Effector CD4-positive, alpha-beta T cell (primary cell): ENCODE measurements around the gene PPIB.

Source experiments
- DNase-seq: peaks from one replicate; pipeline ENCODE4 v3.0.0-alpha.2; 2020

Gene PPIB

DNA sequence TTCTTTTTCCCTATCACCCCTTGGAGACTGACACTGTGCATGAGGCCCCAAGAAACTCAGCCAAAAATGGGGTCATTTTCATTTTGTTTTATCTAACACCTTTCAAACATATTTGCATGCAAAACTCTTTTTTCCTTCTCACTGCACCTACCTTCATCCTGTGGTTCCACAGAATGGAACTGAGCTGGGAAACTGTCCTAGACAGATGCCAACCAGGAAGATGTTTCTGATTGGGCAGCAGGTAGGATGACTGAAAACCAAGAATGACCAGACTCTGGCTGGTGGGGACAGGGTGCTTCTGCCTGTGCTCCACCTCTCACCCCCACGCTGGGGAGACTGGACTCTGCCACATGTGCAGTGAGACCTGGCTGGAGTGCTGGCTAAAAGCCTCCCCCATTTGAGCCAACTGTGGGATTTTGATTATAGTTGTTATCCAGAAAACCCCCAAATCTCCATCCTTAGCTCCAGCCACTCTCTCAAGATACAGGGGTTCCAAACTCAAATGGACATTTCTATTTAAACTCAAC is 5.2 kb downstream of the PPIB start:
- DNase-seq: no peak

DNA sequence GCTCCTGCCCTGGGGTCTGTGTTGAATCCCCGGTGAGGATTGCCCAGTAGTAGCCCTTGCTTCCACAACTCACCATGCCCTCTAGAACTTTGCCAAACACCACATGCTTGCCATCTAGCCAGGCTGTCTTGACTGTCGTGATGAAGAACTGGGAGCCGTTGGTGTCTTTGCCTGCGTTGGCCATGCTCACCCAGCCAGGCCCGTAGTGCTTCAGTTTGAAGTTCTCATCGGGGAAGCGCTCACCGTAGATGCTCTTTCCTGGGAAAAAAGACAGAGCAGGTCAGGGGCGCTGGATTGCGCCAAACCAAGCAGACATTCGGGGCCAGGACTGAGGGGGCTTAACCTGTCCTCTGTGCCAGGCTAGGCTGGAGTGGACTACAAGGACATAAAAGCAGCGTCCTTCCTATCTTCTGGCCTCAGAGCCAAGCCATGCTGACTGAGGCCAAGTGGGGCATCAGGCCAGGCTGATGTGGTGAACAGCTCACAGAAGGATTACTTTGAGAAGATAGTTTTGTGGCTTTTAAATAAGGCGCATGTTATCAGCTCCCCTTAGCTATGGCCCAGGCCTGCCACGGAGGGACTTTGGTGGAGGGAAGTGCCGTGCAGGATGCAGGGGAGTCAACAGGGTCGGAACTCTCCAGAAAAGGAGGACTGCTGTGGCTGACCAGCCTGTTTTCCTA is 6.0 kb downstream of the PPIB start:
- DNase-seq: no peak

DNA sequence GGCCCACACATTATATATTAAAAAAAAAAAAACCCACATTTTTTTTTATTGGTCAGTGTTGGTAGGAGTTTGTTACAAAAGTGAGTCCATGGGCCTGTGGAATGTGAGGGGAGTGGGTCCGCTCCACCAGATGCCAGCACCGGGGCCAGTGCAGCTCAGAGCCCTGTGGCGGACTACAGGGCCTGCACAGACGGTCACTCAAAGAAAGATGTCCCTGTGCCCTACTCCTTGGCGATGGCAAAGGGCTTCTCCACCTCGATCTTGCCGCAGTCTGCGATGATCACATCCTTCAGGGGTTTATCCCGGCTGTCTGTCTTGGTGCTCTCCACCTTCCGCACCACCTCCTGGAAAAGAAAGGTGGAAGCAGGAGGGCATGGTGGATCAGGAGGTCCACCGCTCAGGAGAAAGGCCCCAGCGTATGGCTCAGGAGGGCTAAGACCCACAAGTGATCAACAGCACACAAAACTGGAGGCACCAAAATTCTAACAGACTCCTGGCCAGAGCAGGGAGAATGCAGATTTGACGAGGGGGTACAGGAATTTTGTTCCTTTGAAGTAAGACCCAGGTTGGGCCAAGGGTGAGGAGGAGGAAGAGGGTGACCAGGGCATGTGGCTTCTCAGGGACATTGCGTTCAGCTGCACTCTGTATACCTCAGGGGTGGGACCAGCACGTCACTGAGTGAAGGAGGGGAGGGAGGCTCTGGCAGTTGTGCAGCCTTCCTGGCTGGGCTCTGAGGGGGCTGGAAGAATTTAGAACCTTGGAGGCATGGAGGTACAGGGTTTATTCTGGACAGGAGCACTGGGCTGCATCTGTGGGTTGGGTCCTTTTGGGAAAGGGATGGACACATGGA is 6.8 kb downstream of the PPIB start:
- DNase-seq: no peak

DNA sequence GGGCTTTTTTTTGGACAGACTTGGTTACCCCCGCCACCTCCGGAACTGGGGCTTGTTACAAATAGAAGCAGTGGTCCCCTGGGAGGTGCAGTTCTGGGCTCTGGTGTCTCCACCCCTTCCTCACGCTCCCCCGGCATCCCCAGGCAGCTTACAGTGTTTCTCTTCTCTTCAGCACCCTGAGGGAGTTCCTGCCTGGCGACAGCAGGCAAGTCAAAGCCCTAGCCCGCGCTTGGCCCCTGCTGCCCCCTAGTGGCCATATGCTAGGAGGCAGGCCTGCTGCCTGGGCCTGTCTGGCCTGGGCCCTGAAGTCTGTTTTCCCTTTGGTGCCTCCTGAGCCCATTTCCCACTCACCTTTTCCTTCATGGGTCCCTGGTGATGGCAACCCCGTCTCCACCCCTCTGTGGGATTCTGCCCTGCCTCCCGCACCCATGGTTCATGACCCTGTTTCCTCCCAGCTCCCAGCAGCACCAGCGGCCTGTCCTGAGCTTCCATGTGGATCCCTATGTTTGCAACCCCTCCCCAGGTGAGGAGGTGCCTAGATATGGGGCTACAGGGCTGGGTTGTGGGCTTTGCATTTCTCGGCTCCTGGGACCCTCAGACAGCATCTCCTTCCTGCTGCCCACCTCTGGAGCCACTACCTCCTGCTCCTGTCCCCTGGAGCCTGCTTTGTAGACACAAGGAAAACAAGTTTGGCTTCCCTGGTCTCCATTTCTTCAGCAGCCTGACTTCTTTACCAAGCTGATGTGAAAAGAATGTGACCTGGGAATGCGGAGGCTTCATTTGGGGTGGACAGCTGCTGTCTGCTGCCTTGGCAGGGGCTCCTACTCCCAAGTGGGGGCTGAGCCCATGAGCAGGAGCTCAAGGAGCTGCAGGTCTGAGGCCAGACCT is 9.1 kb downstream of the PPIB start:
- DNase-seq: peak; percentile 89

DNA sequence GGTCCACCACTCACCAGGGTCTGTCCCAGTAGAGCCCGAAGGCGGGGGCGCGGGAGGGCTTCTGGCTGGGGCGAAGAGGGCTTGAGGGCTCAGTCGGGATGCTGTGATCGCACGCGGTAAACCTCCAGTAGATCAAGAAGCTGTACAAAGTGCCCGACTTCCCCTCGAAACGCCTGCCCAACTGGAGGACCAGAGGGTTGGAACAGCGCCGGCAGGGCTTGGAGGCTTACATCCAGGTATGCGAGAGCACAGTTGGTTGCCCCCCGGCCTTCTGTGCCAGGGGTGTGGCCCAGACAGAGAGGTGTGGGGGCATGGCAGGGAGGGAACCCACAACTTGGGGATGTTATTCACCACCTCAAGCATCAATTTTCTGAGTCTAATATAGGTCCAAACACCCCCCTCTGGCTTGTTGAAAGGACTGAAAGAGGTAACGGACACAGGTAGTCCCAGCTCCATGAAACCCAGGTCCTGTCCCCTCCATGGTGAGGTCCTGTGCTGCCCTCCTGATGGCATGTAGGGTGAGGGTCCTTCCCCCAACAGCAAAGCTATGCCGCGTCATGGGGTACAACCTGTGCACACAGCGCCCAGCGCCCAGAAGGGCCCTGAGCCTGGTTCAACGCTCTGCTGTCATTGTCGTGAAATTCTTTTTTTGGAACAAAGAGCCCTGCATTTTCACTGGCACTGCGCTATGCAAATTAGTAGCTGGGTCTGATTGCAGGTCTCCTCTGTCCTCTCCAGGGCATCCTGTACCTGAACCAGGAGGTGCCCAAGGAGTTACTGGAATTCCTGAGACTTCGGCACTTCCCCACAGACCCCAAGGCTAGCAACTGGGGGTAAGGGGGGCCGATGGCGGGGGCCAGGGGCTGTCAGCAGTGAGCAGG is 10.1 kb downstream of the PPIB start:
- DNase-seq: no peak

DNA sequence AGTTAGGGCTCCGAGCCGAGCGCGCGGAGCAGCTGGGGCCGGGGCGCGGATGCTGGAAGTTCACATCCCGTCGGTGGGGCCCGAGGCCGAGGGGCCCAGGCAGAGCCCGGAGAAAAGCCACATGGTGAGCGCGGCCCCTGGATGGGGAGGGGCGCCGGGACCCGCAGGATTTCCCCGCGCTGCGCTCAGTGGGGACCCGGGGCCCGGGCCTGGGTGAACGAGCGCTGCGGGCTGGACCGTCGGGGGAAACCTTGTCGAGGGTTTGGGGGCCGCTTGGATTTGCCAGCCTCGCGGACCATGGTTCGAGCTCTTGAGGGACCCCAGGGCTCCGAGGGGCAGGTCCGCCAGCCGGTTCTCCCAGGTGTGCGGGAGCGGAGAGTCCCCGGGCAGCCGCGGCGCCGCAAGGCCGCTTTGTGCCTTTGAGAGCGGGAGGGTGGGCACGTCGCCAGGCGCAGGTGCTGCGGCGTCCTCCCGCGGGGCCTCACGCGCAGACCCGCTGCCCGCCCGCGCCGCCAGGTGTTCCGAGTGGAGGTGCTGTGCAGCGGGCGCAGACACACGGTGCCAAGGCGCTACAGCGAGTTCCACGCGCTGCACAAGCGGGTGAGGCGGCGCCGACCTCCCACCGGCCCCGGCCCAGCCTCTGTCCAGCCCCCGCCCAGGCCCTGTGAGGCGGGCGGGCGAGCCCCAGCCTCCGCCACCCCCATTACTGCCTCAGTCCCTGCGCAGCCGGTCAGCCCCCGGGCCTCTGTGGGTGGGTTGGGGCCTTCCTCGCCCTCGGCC is 10.9 kb downstream of the PPIB start, which contains the start of gene SNX22:
SNX22 (plus strand) TSS at position 5 of the 780 bp plus-strand sequence; CDS start at position 50, 45 bp downstream.
- DNase-seq: no peak

DNA sequence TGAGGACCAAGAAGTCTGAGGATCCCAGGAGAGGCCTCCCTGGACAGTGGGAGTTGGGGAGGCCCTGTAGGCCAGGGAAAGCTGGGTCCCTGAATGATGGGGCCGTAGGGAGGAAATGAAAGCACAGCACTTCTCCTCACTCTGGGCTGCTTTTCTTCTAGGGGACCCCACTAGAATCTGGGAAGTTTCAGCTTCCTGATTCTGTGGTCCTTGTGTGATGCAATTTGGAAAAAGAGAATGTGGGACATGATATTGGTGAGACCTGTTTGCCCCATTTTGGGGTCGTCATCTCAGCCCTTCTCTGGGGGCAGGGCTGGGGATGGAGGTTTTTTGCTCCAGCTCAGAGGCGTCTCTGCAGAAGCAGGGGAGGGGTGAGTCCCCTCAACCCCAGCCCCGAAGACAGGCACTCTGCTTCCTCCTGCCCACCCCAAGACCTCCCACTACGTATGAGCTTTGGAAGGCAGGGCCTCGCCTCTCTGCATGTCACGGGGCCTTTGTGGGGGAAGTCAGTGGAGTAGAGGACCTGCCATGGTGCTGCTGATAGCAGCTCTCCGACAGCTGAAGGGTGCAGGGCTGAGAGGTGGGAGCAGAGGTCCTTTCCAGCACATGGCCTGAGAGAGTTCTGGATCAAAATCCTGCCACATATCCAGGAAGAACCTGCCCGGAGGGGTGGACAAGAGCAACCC is 12.8 kb downstream of the PPIB start:
- DNase-seq: no peak

DNA sequence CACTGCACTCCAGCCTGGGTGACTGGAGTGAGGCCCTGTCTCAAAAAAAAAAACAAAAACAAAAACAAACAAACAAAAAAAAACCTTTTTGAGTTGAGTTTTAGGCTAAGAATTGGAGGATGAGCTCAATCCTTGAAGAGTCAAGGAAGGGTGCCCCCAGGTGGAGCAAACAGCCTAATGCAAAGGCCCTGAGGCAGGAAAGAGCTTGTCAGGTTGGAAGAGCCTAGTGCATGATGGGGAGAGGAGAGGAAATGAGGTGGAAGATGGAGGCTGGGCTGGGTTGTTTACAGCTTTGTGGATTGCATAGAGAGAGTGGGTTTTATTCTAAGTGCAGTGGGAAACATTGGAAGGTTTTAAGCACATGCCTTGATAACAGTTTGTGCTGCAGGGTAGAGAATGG is 13.4 kb downstream of the PPIB start:
- no peak for DNase-seq

DNA sequence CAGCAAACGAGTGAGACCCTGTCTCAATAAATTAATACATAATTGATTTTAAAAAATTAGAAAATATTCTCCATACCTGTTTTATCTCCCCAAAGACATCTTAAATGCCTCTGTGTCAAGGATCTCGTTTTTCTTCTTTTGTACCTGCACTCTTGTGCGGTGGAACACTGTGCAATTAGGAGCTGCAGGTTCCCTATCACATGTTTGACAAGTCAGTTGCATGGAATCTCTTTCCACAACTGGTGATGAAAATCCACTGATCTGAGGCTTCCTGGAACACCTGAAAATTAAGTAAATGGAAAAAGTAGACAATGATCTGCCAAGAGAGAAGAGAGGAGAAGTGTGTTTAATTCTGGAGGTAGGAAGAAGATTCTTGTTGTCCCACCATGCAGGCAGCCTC is 14.2 kb downstream of the PPIB start:
- no peak for DNase-seq

DNA sequence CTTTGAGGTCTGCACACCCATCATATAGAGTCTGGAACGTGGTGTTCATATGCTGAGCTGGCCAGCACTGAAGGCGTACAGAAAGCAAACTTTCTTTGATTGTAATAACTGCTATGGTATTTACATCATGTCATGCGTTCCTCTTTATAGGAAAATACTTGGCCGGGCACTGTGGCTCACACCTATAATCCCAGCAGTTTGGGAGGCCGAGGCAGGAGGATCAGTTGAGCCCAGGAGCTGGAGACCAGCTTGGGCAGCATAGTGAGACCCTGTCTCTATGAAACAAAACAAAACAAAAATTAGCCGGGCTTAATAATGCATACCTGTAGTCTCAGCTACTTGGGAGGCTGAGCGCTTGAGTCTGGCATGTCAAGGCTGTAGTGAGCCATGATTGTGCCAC is 14.7 kb downstream of the PPIB start:
- DNase-seq: no peak

DNA sequence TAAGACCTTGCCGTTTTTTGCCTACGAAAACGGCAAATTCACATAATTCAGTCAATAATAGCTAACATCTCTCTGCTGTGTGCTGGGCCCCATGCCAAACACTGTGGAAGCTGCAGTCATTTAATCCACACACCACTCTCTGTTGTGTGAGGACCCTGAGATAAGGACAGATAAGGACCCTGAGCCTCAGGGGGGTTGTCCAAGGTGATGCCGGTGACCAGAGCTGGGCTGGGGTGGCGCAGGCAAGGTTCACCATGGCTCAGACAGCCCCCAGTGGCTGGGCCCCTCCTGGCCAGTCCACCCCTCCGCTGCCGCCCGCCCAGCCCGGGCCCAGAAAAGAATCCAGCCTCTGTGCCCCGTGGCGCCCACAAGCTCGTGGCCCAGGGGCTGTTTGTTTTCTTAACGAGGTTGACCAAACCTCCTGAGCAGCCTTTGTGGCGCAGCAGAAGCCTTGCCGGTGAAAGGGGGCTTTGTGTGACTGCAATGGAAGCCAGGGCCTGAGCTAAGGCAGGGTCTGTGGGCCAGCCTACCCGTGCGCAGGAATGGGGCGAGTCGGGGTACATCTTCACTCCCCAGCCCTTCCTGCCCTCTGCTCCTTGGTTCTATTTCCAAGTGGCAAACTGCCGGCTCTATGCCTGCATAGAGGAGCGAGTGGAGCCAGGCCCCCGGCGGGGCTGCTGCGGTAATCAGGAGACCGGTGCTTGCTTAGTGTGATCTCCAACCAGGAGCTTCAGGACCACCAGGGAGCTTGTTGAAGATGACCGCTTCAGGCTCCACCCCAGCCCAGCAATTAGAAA is 15.7 kb downstream of the PPIB start:
- no peak for DNase-seq

DNA sequence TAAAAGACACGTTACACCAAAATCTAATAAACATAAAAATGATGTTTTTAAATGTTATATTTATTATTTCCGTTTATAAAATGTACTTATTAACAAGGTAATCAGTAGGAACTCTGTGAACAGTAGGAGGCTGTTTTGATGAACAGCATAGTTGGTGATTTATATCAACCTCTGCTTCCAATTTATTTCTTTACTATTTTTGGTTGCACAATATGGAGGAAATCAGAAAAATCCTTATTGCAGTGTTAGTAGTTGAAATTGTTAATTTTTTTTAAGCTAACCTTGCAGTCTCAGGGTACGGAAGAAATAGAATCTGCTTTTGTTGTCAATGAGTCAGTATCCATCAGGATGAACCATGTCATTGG is 16.3 kb downstream of the PPIB start:
- no peak for DNase-seq

DNA sequence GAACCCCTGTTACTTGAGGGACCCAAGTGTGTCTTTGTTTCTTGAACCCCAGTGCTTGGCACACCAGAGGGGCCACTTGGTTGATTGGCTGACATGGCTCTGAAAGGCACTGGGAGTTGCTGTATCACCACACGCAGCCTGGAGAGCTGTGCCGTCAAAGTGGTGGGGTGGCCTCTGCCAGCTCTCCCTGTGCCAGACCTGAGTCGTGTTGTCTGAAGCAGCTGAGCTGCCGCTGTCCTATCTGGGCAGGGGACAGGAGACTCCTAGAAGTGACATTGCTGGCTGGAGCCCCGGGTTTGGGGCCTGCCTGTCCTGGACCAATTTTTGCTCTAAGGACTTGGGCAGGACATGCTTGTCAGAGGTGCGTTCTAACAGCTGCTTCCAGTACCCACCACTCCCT is 16.8 kb downstream of the PPIB start:
- no peak for DNase-seq

DNA sequence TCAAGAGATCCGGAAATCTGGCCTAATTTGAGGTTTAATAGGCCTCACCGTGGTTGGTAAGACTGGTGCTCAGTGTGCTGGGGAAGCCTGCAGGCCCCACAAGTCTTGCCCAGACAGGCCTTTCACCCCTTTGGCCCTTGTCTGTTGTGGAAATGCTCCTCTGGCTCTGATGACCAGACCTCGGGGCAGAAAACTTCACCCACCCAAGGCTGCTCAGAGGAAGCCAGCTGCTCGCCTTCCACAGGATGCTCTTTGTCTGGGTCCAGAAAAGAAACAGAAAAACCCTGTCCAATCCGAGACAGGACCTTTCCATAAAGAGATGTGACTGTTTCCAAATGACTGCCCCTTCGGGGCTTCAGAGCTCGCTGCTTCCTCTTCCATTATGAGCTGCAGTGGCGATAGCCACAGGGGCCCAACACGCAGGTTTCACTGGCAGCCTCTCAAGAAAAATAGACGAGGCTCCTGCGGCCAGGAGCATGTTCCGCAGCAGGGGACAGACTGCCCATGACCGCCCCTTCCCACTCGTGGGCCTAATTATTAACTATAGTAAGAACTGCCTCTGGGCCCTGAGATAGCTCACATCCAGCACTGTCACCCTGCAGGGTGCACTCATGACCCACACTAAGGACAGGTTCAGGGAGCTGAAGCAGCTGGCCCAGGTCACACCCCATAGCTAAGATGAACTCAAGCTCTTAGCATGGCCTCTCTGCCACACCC is 18.1 kb downstream of the PPIB start:
- no peak for DNase-seq

DNA sequence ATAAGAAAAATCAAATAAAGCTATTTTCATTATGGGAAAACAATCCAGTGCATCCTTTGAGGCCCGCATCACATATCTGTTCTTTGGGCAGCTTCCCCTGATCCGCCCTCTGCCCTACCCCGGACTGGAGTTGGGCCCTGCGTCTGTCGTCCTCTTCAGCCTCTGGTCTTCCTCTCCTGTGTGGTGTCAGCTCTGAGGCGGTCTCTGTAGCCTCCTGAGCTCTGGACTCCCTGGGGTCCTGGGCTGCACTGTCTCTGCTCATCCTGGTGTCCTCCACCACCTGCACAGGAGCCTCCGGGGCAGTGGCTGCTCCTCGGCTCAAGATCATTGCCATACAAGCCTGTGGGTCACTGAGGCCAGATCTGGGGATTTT is 18.6 kb downstream of the PPIB start:
- DNase-seq: no peak

DNA sequence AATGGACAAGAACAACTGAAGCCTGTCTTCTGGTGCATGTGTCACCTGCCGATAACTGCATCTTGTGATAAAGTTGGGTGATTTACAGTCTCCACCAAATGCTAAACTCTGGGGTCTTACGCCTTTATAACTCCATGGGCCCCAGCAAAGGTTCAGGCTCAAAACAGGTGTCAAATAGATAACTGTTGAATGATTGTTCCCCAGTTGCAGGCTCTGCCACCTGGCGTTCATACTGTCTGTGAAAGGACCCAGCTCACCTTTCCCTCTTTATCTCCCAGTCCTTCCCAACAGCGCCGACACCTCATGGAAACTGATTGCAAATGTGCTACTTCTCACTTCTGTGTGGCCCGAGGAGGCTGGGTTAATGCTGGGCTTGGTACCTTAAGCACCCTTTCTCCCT is 19.5 kb downstream of the PPIB start:
- DNase-seq: no peak

DNA sequence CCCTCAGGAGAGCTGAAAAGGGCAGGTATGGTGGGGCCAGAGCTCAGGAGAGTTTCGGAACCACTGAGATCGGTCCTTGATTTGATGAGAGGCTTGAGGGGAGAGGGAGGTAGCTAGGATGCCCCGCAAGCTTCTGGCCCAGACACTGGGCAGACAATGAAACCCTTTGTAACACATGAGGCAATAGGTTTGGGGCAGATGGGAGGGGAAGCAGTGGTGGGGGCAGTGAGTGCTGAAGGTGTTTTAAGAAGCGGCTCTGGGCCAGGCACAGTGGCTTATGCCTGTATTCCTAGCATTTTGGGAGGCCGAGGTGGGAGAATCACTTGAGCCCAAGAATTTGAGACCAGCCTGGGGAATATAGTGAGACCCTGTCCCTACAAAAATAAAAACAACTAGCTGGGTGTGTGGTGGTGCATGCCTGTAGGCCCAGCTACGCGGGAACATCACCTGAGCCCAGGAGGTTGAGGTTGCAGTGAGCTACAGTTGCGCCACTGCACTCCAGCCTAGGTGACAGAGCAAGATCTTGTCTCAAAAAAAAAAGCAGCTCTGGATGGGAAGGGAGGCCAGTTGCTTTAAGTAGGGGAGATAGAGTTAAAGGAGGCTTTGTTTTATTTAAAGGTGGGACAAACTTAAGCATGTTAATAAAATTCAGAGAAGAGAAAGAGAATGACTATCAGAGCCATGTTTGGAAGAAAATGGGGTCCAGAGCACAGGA is 20.9 kb downstream of the PPIB start:
- DNase-seq: no peak

DNA sequence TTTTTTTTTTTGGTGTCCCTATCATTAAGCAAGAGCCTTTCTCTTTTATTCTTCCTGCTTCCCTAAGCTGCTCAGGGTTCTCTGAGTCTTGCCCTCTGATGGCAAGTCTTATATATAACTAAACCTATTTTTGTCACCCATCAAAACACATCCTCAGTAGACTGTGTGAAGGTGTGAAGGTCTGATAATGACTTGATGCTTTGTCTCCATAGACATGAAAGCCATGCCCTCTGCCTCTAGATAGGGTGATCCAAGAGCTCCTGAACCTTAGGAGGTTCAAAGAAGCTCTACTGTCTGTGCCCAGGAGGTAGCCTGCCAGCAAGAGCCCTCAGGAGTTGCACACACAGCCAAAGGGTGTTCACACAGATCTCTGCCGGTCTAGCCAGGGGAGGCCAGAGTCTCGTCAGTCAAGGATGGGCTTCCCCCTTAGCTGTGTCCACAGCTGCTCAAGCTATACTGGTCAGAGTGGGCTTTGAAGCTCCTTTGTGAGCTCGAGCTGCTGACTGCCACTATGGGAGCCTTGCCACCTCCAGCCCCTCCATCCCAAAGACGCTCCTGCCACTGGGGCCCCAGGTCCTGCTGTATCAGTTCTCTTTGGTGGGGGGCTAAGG is 24.4 kb downstream of the PPIB start:
- DNase-seq: no peak
